ENCODE data around the gene PTGES2. TPM values are rescaled to one million over a fixed set of nuclear protein-coding genes. Genes with fewer than 3 reads are reported as not detected.
"Not testable (repeated sequence)": the region's sequence is repeated elsewhere in the genome, so short reads cannot be mapped to it uniquely, and the experiment has no call there.

PTGES2 gene
- polyA plus RNA-seq, 1 donor = 59.1 TPM

DNA sequence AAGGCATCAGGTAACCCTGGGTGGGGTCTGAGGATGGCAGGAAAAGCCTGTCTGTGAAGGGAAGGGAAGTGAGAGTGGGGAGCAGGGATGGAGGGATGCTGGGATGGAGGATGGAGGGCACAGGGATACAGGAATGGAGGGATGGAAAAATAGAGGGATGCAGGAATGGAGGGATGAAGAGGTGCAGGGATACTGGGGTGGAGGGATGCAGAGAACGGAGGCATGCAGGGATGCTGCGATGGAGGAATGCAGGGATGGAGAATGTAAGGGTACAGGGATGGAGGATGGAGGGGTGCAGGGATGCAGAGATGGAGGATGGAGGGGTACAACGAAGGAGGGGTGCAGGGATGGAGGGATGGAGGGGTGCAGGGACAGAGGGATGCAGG lies 9.1 kb downstream of the PTGES2 start:
- no peak overlapping the region for H3K4me3 ChIP-seq (ENCODE audit: low read length)
- peaks cover 33% of the 10 kb centered on the region for H3K36me3 ChIP-seq (ENCODE audit: control insufficient read depth, insufficient read depth, low read length)
- H3K27me3 ChIP-seq (ENCODE audit: control insufficient read depth, insufficient read depth, low read length) = no peaks in the 10 kb centered on the region
- no peak overlapping the region for H3K27ac ChIP-seq (ENCODE audit: low read length)
- DNase-seq = no peak
- WGBS (ENCODE audit: insufficient coverage, low lambda C conversion rate) = 64% methylated on average over 2 of the region's 3 CpGs
- peaks cover 43% of the 10 kb centered on the region for H3K4me1 ChIP-seq (ENCODE audit: control insufficient read depth, insufficient read depth, low read length)
- peaks cover 6% of the 10 kb centered on the region for H3K9me3 ChIP-seq (ENCODE audit: control insufficient read depth, low read depth, low read length)

DNA sequence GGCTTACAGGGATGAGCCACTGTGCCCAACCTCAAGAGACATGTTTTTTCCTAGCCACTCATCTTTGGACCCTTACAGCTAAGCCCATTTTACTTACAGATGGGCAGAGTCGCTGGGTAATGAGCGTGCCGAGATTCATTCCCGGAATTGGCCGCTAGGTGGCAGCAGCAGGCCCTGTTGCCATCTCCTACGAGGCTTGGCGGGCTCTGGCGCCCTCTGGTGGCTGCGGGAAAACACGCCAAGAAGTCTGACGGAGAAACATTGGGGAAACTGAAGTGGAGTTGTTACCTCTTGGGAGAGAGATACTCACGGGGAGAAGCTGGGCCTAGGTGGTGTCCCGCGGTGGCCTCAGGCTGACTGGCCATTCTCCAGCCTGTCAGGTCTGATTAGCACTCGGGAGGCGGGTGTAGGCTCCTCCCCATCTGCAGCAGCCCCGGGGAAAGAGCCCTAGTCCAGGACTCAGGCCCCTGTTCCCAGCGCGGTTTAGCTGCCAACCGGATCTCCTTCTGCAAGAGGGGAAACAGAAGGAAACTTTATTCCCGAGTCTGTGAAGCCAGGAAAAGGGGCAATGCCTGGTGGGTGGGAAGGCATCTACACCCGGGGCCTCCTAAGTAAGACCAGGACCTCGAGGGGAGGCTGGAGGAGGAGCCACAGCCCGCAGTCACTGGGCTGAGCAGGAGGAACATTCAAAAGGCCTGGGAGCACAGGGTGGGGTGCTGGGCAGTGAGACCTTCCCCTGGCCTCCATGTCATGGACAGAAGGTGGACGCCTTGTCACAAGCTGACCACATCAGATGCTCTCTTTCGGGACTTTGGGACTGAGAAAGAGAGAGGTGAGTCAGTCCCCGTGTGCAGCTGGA lies 9.7 kb downstream of the PTGES2 start:
- peaks cover 47% of the 10 kb centered on the region for H3K4me1 ChIP-seq (ENCODE audit: control insufficient read depth, insufficient read depth, low read length)
- WGBS (ENCODE audit: insufficient coverage, low lambda C conversion rate) = no CpG with 5 or more reads among the region's 27 CpGs
- no peaks in the 10 kb centered on the region for H3K27me3 ChIP-seq (ENCODE audit: control insufficient read depth, insufficient read depth, low read length)
- peaks cover 7% of the 10 kb centered on the region for H3K9me3 ChIP-seq (ENCODE audit: control insufficient read depth, low read depth, low read length)
- no peak overlapping the region for H3K4me3 ChIP-seq (ENCODE audit: low read length)
- DNase-seq = peak; percentile 82 to 91
- H3K27ac ChIP-seq (ENCODE audit: low read length) = peak overlapping the region; percentile 14
- H3K36me3 ChIP-seq (ENCODE audit: control insufficient read depth, insufficient read depth, low read length) = peaks cover 29% of the 10 kb centered on the region

DNA sequence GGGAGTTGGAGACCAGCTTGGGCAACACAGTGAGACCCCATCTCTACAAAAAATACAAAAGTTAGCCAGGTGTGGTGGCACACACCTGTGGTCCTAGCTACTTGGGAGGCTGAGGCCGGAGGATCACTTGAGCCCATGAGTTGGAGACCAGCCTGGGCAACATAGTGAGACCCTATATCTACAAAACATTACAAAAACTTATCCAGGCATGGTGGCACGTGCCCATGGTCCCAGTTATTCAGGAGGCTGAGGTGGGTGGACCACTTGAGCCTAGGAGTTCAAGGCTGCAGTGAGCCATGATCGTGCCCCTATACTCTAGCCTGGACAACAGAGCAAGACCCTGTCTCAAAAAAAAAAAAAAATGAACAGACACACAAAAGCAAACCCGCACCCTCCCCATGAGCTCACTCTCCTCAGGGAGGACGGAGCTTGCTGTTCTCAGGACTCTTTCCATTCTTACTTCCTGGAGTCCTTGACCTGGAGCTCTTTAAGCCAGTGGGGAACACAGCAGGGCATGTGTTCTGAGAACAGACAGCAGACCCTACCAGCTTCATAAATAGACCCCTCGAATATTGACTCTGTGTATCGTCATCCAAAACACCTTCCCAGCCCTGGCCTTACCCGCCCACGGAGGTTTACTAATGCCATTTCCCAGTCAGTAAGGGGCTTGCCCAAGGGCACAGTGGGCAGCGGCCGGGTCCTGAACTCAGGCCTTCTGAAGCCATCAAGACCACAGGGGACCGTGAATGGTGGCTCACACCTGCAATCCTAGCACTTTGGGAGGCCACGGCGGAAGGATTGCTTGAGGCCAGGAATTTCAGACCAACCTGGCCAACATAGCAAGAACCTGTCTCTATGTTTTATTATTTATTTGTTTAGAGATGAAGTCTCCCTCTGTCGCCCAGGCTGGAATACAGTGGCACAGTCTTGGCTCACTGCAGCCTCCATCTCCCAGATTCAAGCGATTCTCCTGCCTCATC lies 11.1 kb downstream of the PTGES2 start:
- peak overlapping the region; percentile 99 for H3K27ac ChIP-seq (ENCODE audit: low read length)
- no CpG with 5 or more reads among the region's 16 CpGs for WGBS (ENCODE audit: insufficient coverage, low lambda C conversion rate)
- no peak overlapping the region for H3K4me3 ChIP-seq (ENCODE audit: low read length)
- peaks cover 7% of the 10 kb centered on the region for H3K9me3 ChIP-seq (ENCODE audit: control insufficient read depth, low read depth, low read length)
- H3K36me3 ChIP-seq (ENCODE audit: control insufficient read depth, insufficient read depth, low read length) = peaks cover 16% of the 10 kb centered on the region
- DNase-seq = peak in 1 of 2 donors; percentile 45
- no peaks in the 10 kb centered on the region for H3K27me3 ChIP-seq (ENCODE audit: control insufficient read depth, insufficient read depth, low read length)
- peaks cover 50% of the 10 kb centered on the region for H3K4me1 ChIP-seq (ENCODE audit: control insufficient read depth, insufficient read depth, low read length)

DNA sequence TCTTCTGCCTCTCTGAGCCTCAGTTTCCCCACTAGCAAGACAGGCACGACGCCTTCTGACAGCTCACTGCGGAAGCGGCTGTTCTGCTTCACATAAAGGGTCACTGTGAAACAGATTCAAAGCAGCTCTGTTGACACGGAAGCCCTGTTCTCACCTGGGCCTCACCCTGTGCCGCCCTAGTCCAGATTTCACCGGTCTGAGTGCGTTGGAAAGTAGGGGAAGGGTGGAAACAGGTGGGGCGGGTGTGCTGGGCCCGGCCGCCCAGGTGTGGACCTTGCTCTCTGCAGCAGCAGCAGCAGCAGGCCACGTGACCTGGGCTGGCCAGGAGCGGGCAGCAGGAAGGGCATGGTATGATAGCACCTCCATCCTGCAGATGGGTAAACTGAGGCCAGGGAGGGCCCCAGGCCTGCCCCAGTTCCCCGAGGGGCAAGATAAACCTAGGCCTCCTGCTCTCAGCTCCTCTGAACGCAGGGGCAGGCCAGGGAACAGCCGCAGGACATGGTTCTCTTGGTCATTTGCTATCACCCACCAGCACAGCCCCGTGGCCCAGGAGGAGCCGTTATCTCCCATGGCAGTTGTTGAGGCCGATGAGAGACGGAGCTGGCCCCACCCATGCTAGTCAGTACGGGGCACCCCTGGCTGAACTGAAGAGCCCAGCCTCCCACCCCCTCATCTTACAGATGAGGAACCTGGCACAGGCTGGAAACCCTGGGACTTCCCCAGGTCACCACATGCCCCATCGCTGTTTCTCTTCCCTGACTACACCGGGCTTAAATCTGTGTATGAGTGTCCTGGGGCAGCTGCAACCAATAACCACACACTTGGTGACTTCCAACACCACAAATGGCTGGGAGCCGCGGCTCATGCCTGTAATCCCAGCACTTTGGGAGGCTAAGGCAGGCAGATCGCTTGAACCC lies 12.1 kb downstream of the PTGES2 start:
- peaks cover 55% of the 10 kb centered on the region for H3K4me1 ChIP-seq (ENCODE audit: control insufficient read depth, insufficient read depth, low read length)
- H3K27me3 ChIP-seq (ENCODE audit: control insufficient read depth, insufficient read depth, low read length) = no peaks in the 10 kb centered on the region
- peaks cover 7% of the 10 kb centered on the region for H3K9me3 ChIP-seq (ENCODE audit: control insufficient read depth, low read depth, low read length)
- H3K4me3 ChIP-seq (ENCODE audit: low read length) = peak overlapping the region; percentile 13
- peak; percentile 97 to 99 for DNase-seq
- H3K27ac ChIP-seq (ENCODE audit: low read length) = peak overlapping the region; percentile 99
- WGBS (ENCODE audit: insufficient coverage, low lambda C conversion rate) = no CpG with 5 or more reads among the region's 26 CpGs
- H3K36me3 ChIP-seq (ENCODE audit: control insufficient read depth, insufficient read depth, low read length) = peaks cover 7% of the 10 kb centered on the region

DNA sequence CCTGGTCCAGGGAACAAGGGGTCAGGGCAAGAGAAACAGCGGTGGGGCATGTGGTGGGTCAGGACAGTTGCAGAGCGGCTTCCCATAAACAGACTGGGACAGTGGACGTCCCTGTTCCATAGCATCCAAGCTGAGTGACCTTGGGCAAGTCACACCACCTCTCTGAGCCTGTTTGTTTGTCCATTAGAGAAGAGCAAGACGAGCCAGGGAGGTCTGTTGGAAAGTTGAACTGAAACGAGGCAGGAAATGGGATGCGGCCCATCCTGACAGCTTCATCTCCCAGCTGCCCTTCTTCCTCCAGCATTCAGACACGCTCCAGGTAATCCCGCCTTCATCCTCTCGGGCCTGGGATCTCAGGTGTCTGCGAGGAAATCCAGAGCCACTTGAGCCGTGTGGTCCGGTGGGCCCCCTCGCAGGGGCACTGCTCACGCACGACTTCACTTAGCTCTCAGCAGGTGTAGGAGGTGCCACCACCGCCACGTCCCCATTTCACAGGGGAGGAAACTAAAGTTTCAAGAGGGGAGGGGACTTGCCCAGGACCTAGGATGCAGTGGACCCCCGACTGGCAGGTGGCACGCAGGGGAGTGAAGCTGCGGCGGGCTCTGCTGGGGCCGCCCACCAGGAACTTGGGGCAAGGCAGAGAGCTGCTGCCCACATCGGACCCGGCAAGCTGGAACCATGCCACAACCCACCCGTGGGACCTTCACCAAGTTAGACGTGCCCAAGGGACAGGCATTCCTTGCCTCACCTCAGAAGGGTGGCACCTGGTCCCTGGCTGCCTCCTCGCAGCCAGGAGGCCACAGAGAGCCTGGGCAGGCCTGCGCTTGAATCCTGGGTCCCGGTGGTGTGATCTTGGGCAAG lies 13.0 kb downstream of the PTGES2 start:
- Histone ChIP-seq H3K4me3 (ENCODE audit: low read length) (peak overlapping the region; percentile 13), H3K27ac (ENCODE audit: low read length) (peak overlapping the region; percentile 99), H3K4me1 (ENCODE audit: control insufficient read depth, insufficient read depth, low read length) (peaks cover 59% of the 10 kb centered on the region), H3K27me3 (ENCODE audit: control insufficient read depth, insufficient read depth, low read length) (no peaks in the 10 kb centered on the region), H3K9me3 (ENCODE audit: control insufficient read depth, low read depth, low read length) (peaks cover 7% of the 10 kb centered on the region), H3K36me3 (ENCODE audit: control insufficient read depth, insufficient read depth, low read length) (peaks cover 2% of the 10 kb centered on the region)
- no CpG with 5 or more reads among the region's 29 CpGs for WGBS (ENCODE audit: insufficient coverage, low lambda C conversion rate)
- DNase-seq = no peak

DNA sequence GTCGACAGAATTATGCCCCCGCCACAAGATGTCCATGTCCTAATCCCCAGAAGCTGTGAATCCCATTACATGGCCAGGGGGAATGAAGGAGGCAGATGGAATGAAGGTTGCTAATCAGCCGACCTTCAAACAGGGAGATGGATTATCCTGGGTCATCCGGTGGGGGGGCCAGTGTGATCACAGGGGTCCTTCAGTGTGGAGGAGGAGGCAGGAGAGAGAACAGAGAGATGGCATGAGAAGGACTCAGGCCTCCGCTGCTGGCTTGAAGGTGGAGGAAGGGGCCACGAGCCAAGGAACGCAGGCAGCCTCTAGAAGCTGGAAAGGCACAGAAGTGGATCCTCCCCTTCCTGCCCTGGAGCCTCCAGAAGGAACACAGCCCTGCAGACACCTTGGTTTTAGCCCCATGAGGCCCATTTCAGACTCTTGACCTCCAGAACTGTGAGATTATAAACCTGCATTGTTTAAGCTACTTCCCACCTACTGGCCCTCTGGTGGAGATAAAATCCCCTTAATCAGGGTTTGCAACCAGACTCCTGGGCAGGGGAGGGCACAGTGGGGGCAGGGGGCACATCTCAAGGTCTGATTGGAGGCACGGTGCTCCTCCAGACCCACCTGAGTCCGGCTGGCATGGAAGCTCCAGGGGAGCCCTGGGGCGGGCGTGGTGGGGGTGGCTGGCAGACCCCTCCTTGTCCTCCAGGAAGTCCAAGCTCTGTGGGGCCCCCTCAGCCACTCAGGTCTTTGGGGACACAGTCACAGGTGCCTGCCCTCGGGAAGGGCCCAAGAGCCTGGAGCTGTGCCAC lies 13.8 kb downstream of the PTGES2 start:
- H3K9me3 ChIP-seq (ENCODE audit: control insufficient read depth, low read depth, low read length) = peaks cover 7% of the 10 kb centered on the region
- DNase-seq = peak; percentile 62 to 78
- no peak overlapping the region for H3K4me3 ChIP-seq (ENCODE audit: low read length)
- WGBS (ENCODE audit: insufficient coverage, low lambda C conversion rate) = 90% methylated on average over 2 of the region's 12 CpGs
- no peaks in the 10 kb centered on the region for H3K27me3 ChIP-seq (ENCODE audit: control insufficient read depth, insufficient read depth, low read length)
- H3K27ac ChIP-seq (ENCODE audit: low read length) = peak overlapping the region; percentile 99
- peaks cover 4% of the 10 kb centered on the region for H3K36me3 ChIP-seq (ENCODE audit: control insufficient read depth, insufficient read depth, low read length)
- H3K4me1 ChIP-seq (ENCODE audit: control insufficient read depth, insufficient read depth, low read length) = peaks cover 65% of the 10 kb centered on the region

DNA sequence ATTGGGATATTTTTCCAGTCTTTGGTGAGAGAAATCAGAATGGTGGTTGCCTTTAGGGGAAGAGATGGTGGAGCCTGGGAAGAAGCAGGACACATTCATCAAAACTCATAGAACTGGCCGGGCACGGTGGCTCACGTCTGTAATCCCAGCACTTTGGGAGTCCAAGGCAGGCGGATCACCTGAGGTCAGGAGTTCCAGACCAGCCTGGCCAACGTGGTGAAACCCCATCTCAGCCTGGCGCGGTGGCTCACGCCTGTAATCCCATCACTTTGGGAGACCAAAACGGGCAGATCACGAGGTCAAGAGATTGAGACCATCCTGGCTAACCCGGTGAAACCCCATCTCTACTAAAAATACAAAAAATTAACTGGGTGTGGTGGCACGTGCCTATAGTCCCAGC lies 15.8 kb downstream of the PTGES2 start:
- H3K27me3 ChIP-seq (ENCODE audit: control insufficient read depth, insufficient read depth, low read length); DNase-seq; H3K4me3 ChIP-seq (ENCODE audit: low read length); H3K9me3 ChIP-seq (ENCODE audit: control insufficient read depth, low read depth, low read length); H3K27ac ChIP-seq (ENCODE audit: low read length): not testable (repeated sequence)
- no CpG with 5 or more reads among the region's 12 CpGs for WGBS (ENCODE audit: insufficient coverage, low lambda C conversion rate)
- peaks cover 23% of the 10 kb centered on the region for H3K36me3 ChIP-seq (ENCODE audit: control insufficient read depth, insufficient read depth, low read length)
- H3K4me1 ChIP-seq (ENCODE audit: control insufficient read depth, insufficient read depth, low read length) = peaks cover 53% of the 10 kb centered on the region

DNA sequence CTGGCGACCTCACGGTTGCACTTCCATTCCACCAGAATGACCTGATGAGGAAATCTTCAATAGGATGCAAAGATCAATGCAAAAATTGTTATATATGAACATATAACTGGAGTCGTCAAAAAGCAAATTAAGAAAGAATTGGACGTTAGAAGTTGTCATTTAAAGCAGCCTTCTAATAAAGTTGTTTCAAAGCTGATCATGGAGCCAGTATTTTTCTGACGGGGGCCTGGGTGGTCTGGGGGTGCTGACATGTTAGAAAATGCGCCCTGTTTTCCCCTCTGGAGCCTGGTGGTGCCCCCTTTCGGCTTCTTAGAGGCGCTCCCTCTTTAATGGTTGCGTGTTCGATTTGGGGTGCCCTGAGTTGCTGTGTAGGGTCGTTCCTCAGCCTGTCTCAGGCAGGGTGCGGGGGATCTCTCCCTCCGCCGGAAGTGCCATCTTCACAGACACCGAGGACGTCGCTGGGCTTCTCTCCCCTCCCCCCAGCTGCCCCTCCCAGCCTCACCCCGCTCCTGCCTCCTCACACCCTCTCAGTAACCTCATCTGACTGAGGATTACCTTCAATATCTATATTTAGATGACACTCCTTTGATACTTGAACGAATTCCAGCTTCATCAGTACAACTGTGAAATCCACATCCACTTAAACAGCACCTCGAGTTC lies 18.3 kb downstream of the PTGES2 start:
- DNase-seq = no peak
- Histone ChIP-seq H3K4me1 (ENCODE audit: control insufficient read depth, insufficient read depth, low read length) (peaks cover 44% of the 10 kb centered on the region), H3K27me3 (ENCODE audit: control insufficient read depth, insufficient read depth, low read length) (no peaks in the 10 kb centered on the region), H3K4me3 (ENCODE audit: low read length) (no peak overlapping the region), H3K36me3 (ENCODE audit: control insufficient read depth, insufficient read depth, low read length) (peaks cover 39% of the 10 kb centered on the region), H3K9me3 (ENCODE audit: control insufficient read depth, low read depth, low read length) (peaks cover 4% of the 10 kb centered on the region), H3K27ac (ENCODE audit: low read length) (peak overlapping the region; percentile 65)
- 58% methylated on average over 4 of the region's 20 CpGs for WGBS (ENCODE audit: insufficient coverage, low lambda C conversion rate)

All from large intestine (tissue), 3 donors.